ENCODE results near the gene MYH7. TPM values are rescaled to one million over a fixed set of nuclear protein-coding genes. Genes with fewer than 3 reads are reported as not detected.

Gene MYH7
- polyA plus RNA-seq, 1 of the 3 experiments (the other 2 are of a cell fraction): not detected

GRCh38 chr14:23398348-23398747 lies 37.1 kb downstream of the MYH7 start:
- WGBS (ENCODE audit: low lambda C conversion rate): 54% methylated on average over 4 of the region's 4 CpGs
- ChIA-PET POLR2A (no interaction called here), CTCF (interaction anchor here (1.0 to 1.4 kb wide), 3 partner anchors 18 to 212 kb away, joined by 3 to 5 read pairs (median 4); no protein-coding TSS in a partner anchor)
- H3K4me3 ChIP-seq (ENCODE audit: low read depth in 2 of 2, low read length in 1 of 2): no peak overlapping the region
- H3F3A ChIP-seq (replicated peaks; ENCODE audit: insufficient read depth): no peaks in the 10 kb centered on the region
- H3K27ac ChIP-seq (ENCODE audit: low read depth in 2 of 2, low read length in 1 of 2): no peak overlapping the region
- no peaks in the 10 kb centered on the region for H3K79me2 ChIP-seq (ENCODE audit: insufficient read depth)
- H2AFZ ChIP-seq (ENCODE audit: low read depth): no peak overlapping the region
- H3K4me1 ChIP-seq (ENCODE audit: control insufficient read depth in 1 of 2, insufficient read depth in 2 of 2, low read depth in 1 of 2, low read length in 1 of 2): no peaks in the 10 kb centered on the region; a peak in 1 of 4 replicates
- H4K20me1 ChIP-seq (ENCODE audit: insufficient read depth): no peaks in the 10 kb centered on the region
- H3K9me2 ChIP-seq: no peaks in the 10 kb centered on the region
- no peak overlapping the region for H3K9ac ChIP-seq
- H3K27me3 ChIP-seq (ENCODE audit: insufficient read depth): peaks cover 23% of the 10 kb centered on the region; the same call in 1 of the 2 replicates
- no peaks in the 10 kb centered on the region for H3K9me3 ChIP-seq
- DNase-seq: no peak
- no peak for TF ChIP-seq SMC3 (IDR thresholded peaks at IDR 0.05; ENCODE audit: low read depth, low read length)
- TF ChIP-seq NFIC (IDR thresholded peaks at IDR 0.05; ENCODE audit: borderline replicate concordance): no peak
- TF ChIP-seq IRF3 (IDR thresholded peaks at IDR 0.05; ENCODE audit: low read depth, low read length): no peak
- no peak for TF ChIP-seq POLR2AphosphoS5 (IDR thresholded peaks at IDR 0.05; ENCODE audit: low read depth, low read length)
- no peak for TF ChIP-seq NRF1 (IDR thresholded peaks at IDR 0.05; ENCODE audit: low read depth, low read length)
- TF ChIP-seq REST (IDR thresholded peaks at IDR 0.05; ENCODE audit: low read depth, low read length): no peak
- TF ChIP-seq EP300 (IDR thresholded peaks at IDR 0.05; ENCODE audit: borderline replicate concordance in 1 of 2, low read depth in 1 of 2, low read length in 1 of 2): no peak
- no peak for TF ChIP-seq GATA2 (CRISPR knock-in tag; IDR thresholded peaks at IDR 0.05)
- TF ChIP-seq CHD2 (IDR thresholded peaks at IDR 0.05; ENCODE audit: low read length, partially characterized antibody): no peak
- H3K36me3 ChIP-seq (replicated peaks in 1 of 2; ENCODE audit: control insufficient read depth in 1 of 2, insufficient read depth in 2 of 2, low read length in 1 of 2): no peaks in the 10 kb centered on the region
- no peak overlapping the region for H3K4me2 ChIP-seq

- Histone ChIP-seq H3K9me3 (no peaks in the 10 kb centered on the region), H3K79me2 (ENCODE audit: insufficient read depth) (no peaks in the 10 kb centered on the region), H3K4me2 (no peak overlapping the region), H3K4me3 (ENCODE audit: low read depth in 2 of 2, low read length in 1 of 2) (no peak overlapping the region), H3K9me2 (no peaks in the 10 kb centered on the region), H4K20me1 (ENCODE audit: insufficient read depth) (no peaks in the 10 kb centered on the region), H3K27me3 (ENCODE audit: insufficient read depth) (peaks cover 37% of the 10 kb centered on the region), H3F3A (replicated peaks; ENCODE audit: insufficient read depth) (no peaks in the 10 kb centered on the region), H3K36me3 (replicated peaks in 1 of 2; ENCODE audit: control insufficient read depth in 1 of 2, insufficient read depth in 2 of 2, low read length in 1 of 2) (no peaks in the 10 kb centered on the region), H3K27ac (ENCODE audit: low read depth in 2 of 2, low read length in 1 of 2) (no peak overlapping the region), H2AFZ (ENCODE audit: low read depth) (no peak overlapping the region), H3K4me1 (ENCODE audit: control insufficient read depth in 1 of 2, insufficient read depth in 2 of 2, low read depth in 1 of 2, low read length in 1 of 2) (no peaks in the 10 kb centered on the region; a peak in 1 of 4 replicates), H3K9ac (no peak overlapping the region)
- TF ChIP-seq NRF1 (IDR thresholded peaks at IDR 0.05; ENCODE audit: low read depth, low read length) (no peak), REST (IDR thresholded peaks at IDR 0.05; ENCODE audit: low read depth, low read length) (no peak), USF2 (IDR thresholded peaks at IDR 0.05; ENCODE audit: borderline replicate concordance, low read depth, low read length) (no peak), POLR2AphosphoS5 (IDR thresholded peaks at IDR 0.05; ENCODE audit: low read depth, low read length) (no peak), GABPA (IDR thresholded peaks at IDR 0.05; ENCODE audit: low read depth) (no peak), FOXJ3 (CRISPR knock-in tag; IDR thresholded peaks at IDR 0.05) (no peak), ZBTB33 (IDR thresholded peaks at IDR 0.05; ENCODE audit: borderline replicate concordance, low read depth) (no peak)
- WGBS (ENCODE audit: low lambda C conversion rate): 43% methylated on average over 5 of the region's 10 CpGs
- ChIA-PET POLR2A (no interaction called here), CTCF (interaction anchor here (1.0 to 2.7 kb wide), 4 partner anchors 17 to 210 kb away, joined by 3 to 12 read pairs (median 4); partner anchors contain the start of gene SLC22A17)
- no peak for DNase-seq
Observed at GRCh38 chr14:23396781-23397407, 38.6 kb downstream of the MYH7 start.
